Thyroid gland (tissue), 4 donors: ENCODE data around the gene FOXP1.

Experiments
- CTCF ChIP-seq, 6 experiments: fragments of 200-600 bp in 3 of 6; fragments of 450-650 bp in 3 of 6; sonication (generic) in 3 of 6; IDR thresholded peaks; one replicate each; pipeline ENCODE4 v1.5.1; 2016 to 2019; ENCODE audit warnings: antibody characterized with exemption in 6 of 6, mild to moderate bottlenecking in 2 of 6, inconsistent platforms in 1 of 6, moderate library complexity in 1 of 6
- POLR2A ChIP-seq, 2 donors: fragments of 450-650 bp; IDR thresholded peaks; one replicate each; pipeline ENCODE4 v1.6.1; 2017; ENCODE audit warnings: antibody characterized with exemption in 2 of 2, mild to moderate bottlenecking in 2 of 2, moderate library complexity in 1 of 2

GRCh38 chr3:71269906-71270305 lies 313.6 kb downstream of the FOXP1 start:
- no peak for TF ChIP-seq CTCF (IDR thresholded peaks at IDR 0.05)
- TF ChIP-seq POLR2A (IDR thresholded peaks at IDR 0.05) = no peak
